GM23338 (cell line): ENCODE results near the gene SIRT2. TPM values are rescaled to one million over a fixed set of nuclear protein-coding genes. Genes with fewer than 3 reads are reported as not detected.

ENCODE experiments used
- ATAC-seq: fragments of 200-7000 bp; cut with Tn5 transposase; 3 replicates; pipeline ENCODE4 v1.9.1; 2020
- DNase-seq: peaks from one replicate; pipeline ENCODE4 v3.0.0-alpha.2; 2015; ENCODE audit warnings: low spot score
- H2AFZ ChIP-seq: fragments of 200-600 bp; sonication (generic); 2 replicates; pipeline ENCODE4 v1.8.0; 2016; ENCODE audit warnings: antibody characterized with exemption, mild to moderate bottlenecking, moderate library complexity
- H3F3A ChIP-seq: fragments of 200-600 bp; sonication (generic); replicated peaks from 2 replicates; pipeline ENCODE4 v1.8.0; 2017; ENCODE audit warnings: antibody characterized with exemption, mixed run types, low read depth
- H3K27ac ChIP-seq: fragments of 200-600 bp; sonication (generic); 2 replicates; pipeline ENCODE4 v1.6.1; 2016; ENCODE audit warnings: low read depth
- H3K27me3 ChIP-seq: fragments of 200-600 bp; sonication (generic); 2 replicates; pipeline ENCODE4 v1.8.0; 2016; ENCODE audit warnings: mild to moderate bottlenecking, mixed run types, moderate library complexity; ENCODE audit not compliant: insufficient read depth
- H3K36me3 ChIP-seq: fragments of 200-600 bp; sonication (generic); 2 replicates; pipeline ENCODE4 v1.8.0; 2016; ENCODE audit warnings: mild to moderate bottlenecking; ENCODE audit not compliant: insufficient read depth
- H3K4me1 ChIP-seq: fragments of 200-600 bp; sonication (generic); 2 replicates; pipeline ENCODE4 v1.8.0; 2016; ENCODE audit warnings: mild to moderate bottlenecking, moderate library complexity; ENCODE audit not compliant: insufficient read depth
- H3K4me2 ChIP-seq: fragments of 200-600 bp; sonication (generic); 2 replicates; pipeline ENCODE4 v1.7.1; 2017; ENCODE audit warnings: mixed run types
- H3K4me3 ChIP-seq: fragments of 200-600 bp; sonication (generic); 2 replicates; pipeline ENCODE4 v1.6.1; 2016; ENCODE audit warnings: mixed run types
- H3K79me2 ChIP-seq: fragments of 200-600 bp; sonication (generic); replicated peaks from 2 replicates; pipeline ENCODE4 v1.8.0; 2017; ENCODE audit warnings: mild to moderate bottlenecking; ENCODE audit not compliant: insufficient read depth
- H3K9me2 ChIP-seq: fragments of 200-600 bp; sonication (generic); 2 replicates; pipeline ENCODE4 v1.8.0; 2017; ENCODE audit not compliant: insufficient read depth
- H4K20me1 ChIP-seq: fragments of 200-600 bp; sonication (generic); replicated peaks from 2 replicates; pipeline ENCODE4 v1.8.0; 2017; ENCODE audit warnings: mild to moderate bottlenecking; ENCODE audit not compliant: insufficient read depth
- H3K27ac Mint-ChIP-seq: 2 replicates; pipeline ENCODE4 v1.8.0; 2020; ENCODE audit warnings: inconsistent platforms, mild to moderate bottlenecking, moderate library complexity, mixed read lengths
- H3K27me3 Mint-ChIP-seq: 3 replicates; pipeline ENCODE4 v1.8.0; 2022; ENCODE audit warnings: low read depth, mild to moderate bottlenecking, moderate library complexity, mixed read lengths, inconsistent platforms; ENCODE audit not compliant: insufficient read depth, poor library complexity
- H3K36me3 Mint-ChIP-seq: 3 replicates; pipeline ENCODE4 v1.8.0; 2021; ENCODE audit warnings: low read depth, mild to moderate bottlenecking, inconsistent platforms, moderate library complexity, mixed read lengths
- H3K4me1 Mint-ChIP-seq: 3 replicates; pipeline ENCODE4 v1.8.0; 2020; ENCODE audit warnings: mild to moderate bottlenecking, inconsistent platforms, mixed read lengths
- H3K4me3 Mint-ChIP-seq: 3 replicates; pipeline ENCODE4 v1.8.0; 2021; ENCODE audit warnings: moderate library complexity, mild to moderate bottlenecking, inconsistent platforms, mixed read lengths
- H3K9me3 Mint-ChIP-seq: 3 replicates; pipeline ENCODE4 v1.8.0; 2020; ENCODE audit warnings: moderate library complexity, mild to moderate bottlenecking, inconsistent platforms, mixed read lengths
- CREB1 ChIP-seq: fragments of 250-450 bp; sonication (Bioruptor Pico); IDR thresholded peaks from 2 replicates; pipeline ENCODE4 v1.5.0; 2020; ENCODE audit warnings: low read depth, mild to moderate bottlenecking, moderate library complexity
- CTCF ChIP-seq, 2 experiments: fragments of 200-600 bp in 1 of 2; sonication (generic) in 1 of 2; conservative IDR thresholded peaks; 2 replicates each; pipeline versions ENCODE4 v1.5.1 to v1.6.1; 2016 to 2017; ENCODE audit warnings: antibody characterized with exemption in 2 of 2, low read depth in 2 of 2, mild to moderate bottlenecking in 2 of 2, moderate library complexity in 1 of 2
- EZH2 ChIP-seq: fragments of 200-600 bp; sonication (generic); IDR thresholded peaks from one replicate; pipeline ENCODE4 v1.8.0; 2017; ENCODE audit warnings: antibody characterized with exemption, mild to moderate bottlenecking, low read depth; ENCODE audit not compliant: unreplicated experiment
- JUNB ChIP-seq: IDR thresholded peaks from one replicate; pipeline ENCODE4 v1.6.1; 2016; ENCODE audit warnings: antibody characterized with exemption; ENCODE audit not compliant: unreplicated experiment
- NANOG ChIP-seq: IDR thresholded peaks from 2 replicates; pipeline ENCODE4 v1.6.1; 2016; ENCODE audit warnings: antibody characterized with exemption, borderline replicate concordance
- POLR2AphosphoS5 ChIP-seq: IDR thresholded peaks from 2 replicates; pipeline ENCODE4 v1.6.1; 2016; ENCODE audit warnings: antibody characterized with exemption, low read depth
- REST ChIP-seq: IDR thresholded peaks from one replicate; pipeline ENCODE4 v1.6.1; 2018; ENCODE audit warnings: antibody characterized with exemption; ENCODE audit not compliant: unreplicated experiment
- ZNF114 ChIP-seq: fragments of 250-450 bp; sonication (Bioruptor Pico); IDR thresholded peaks from 2 replicates; pipeline ENCODE4 v1.5.0; 2020; ENCODE audit warnings: mild to moderate bottlenecking, moderate library complexity
- ZNF331 ChIP-seq: fragments of 250-450 bp; sonication (Bioruptor Pico); IDR thresholded peaks from 2 replicates; pipeline ENCODE4 v1.5.0; 2020; ENCODE audit warnings: low read depth, mild to moderate bottlenecking, moderate library complexity
- polyA plus RNA-seq: library from polyadenylated mRNA; unstranded; fragments of >200 nt; fragmentation: Nextera tagmentation; extraction: Ambion mirVana; gene quantifications from 2 replicates; pipeline ENCODE4 v1.2.1, GENCODE V29; 2016
- total RNA-seq: library from RNA; depleted of rRNA; stranded (reverse); fragments of >200 nt; shearing (Covaris generic); gene quantifications from 2 replicates; pipeline ENCODE4 v1.2.3, GENCODE V29; 2014

SIRT2 gene
- total and polyA plus RNA-seq, 2 experiments from 2014 or later: 2.7 to 8.4 TPM

- H3K4me3 Mint-ChIP-seq: peak overlapping the region; percentile 89
- TF ChIP-seq CTCF (conservative IDR thresholded peaks at IDR 0.05; ENCODE audit: low read depth in 2 of 2) (no peak), CREB1 (no peak)
- H3K4me3 ChIP-seq: peak overlapping the region; percentile 54
- peaks cover 11% of the 10 kb centered on the region for H3K79me2 ChIP-seq
- H3K27me3 ChIP-seq: no peaks in the 10 kb centered on the region
- peaks cover 13% of the 10 kb centered on the region for H3K4me1 Mint-ChIP-seq
- H4K20me1 ChIP-seq: peaks cover 5% of the 10 kb centered on the region
- no peaks in the 10 kb centered on the region for H3K9me2 ChIP-seq
- H3K27ac ChIP-seq: peak overlapping the region; percentile 93
- H2AFZ ChIP-seq: peak overlapping the region; percentile 92; the same call in 1 of the 2 replicates
- peaks cover 18% of the 10 kb centered on the region for H3F3A ChIP-seq
- no peak for DNase-seq
- H3K4me2 ChIP-seq: peak overlapping the region; percentile 96
- H3K27me3 Mint-ChIP-seq: peaks cover 27% of the 10 kb centered on the region
- peak overlapping the region; percentile 80 for H3K27ac Mint-ChIP-seq
- peaks cover 25% of the 10 kb centered on the region for H3K9me3 Mint-ChIP-seq
- H3K4me1 ChIP-seq: peaks cover 5% of the 10 kb centered on the region; the same call in 1 of the 2 replicates
- no peak for ATAC-seq
- peaks cover 22% of the 10 kb centered on the region for H3K36me3 Mint-ChIP-seq
- H3K36me3 ChIP-seq: no peaks in the 10 kb centered on the region
Observed at GRCh38 chr19:38853214-38853613, 46.2 kb downstream of the SIRT2 start.

- peak overlapping the region; percentile 89 for H3K4me3 Mint-ChIP-seq
- Histone ChIP-seq H3K4me2 (peak overlapping the region; percentile 96), H3K4me3 (peak overlapping the region; percentile 54), H3K4me1 (peaks cover 11% of the 10 kb centered on the region; the same call in 1 of the 2 replicates), H3K36me3 (peaks cover 6% of the 10 kb centered on the region), H4K20me1 (peaks cover 12% of the 10 kb centered on the region), H3F3A (peaks cover 23% of the 10 kb centered on the region), H2AFZ (peak overlapping the region; percentile 92), H3K27ac (peak overlapping the region; percentile 93), H3K9me2 (no peaks in the 10 kb centered on the region), H3K27me3 (no peaks in the 10 kb centered on the region), H3K79me2 (peaks cover 18% of the 10 kb centered on the region)
- peak overlapping the region; percentile 80 for H3K27ac Mint-ChIP-seq
- peaks cover 23% of the 10 kb centered on the region for H3K9me3 Mint-ChIP-seq
- no peak for ATAC-seq
- peak; percentile 78 for DNase-seq
- peaks cover 29% of the 10 kb centered on the region for H3K36me3 Mint-ChIP-seq
- TF ChIP-seq EZH2 (no peak), CREB1 (peak; percentile 20; the same call in 1 of the 2 replicates), NANOG (no peak), REST (no peak), POLR2AphosphoS5 (peak; percentile 13; the same call in 1 of the 2 replicates), ZNF331 (no peak), JUNB (no peak), ZNF114 (no peak)
- peaks cover 21% of the 10 kb centered on the region for H3K4me1 Mint-ChIP-seq
- peaks cover 33% of the 10 kb centered on the region for H3K27me3 Mint-ChIP-seq
Observed at GRCh38 chr19:38852231-38853044, 47.0 kb downstream of the SIRT2 start.
